GM12878 (cell line): ENCODE data around the gene ITGB2. TPM values are rescaled to one million over a fixed set of nuclear protein-coding genes. Genes with fewer than 3 reads are reported as not detected.

Experiments used
- CHD4 ChIP-seq: fragments of 200-600 bp; sonication (generic); IDR thresholded peaks from 2 replicates; pipeline ENCODE4 v1.6.1; 2016; ENCODE audit warnings: mild to moderate bottlenecking
- NFYA ChIP-seq: IDR thresholded peaks from 2 replicates; pipeline ENCODE4 v1.6.1; 2011; ENCODE audit warnings: low read depth, mild to moderate bottlenecking, low read length, improper control_type of control experiment, borderline replicate concordance
- SIN3A ChIP-seq: IDR thresholded peaks from 2 replicates; pipeline ENCODE4 v1.6.1; 2012; ENCODE audit warnings: low read depth, low read length, improper control_type of control experiment
- SMC3 ChIP-seq: IDR thresholded peaks from 2 replicates; pipeline ENCODE4 v1.6.1; 2011; ENCODE audit warnings: low read length, improper control_type of control experiment, borderline replicate concordance
- TCF7 ChIP-seq: IDR thresholded peaks from 2 replicates; pipeline ENCODE4 v1.6.1; 2014; ENCODE audit warnings: antibody characterized with exemption, borderline replicate concordance
- polyA plus RNA-seq, 11 experiments: library from polyadenylated mRNA; depleted of rRNA in 4 of 11; unstranded in 6 of 11; stranded (reverse) in 5 of 11; fragments of >200 nt; fragmentation: Nextera tagmentation in 4 of 11; fragmentation: Illumina TruSeq in 1 of 11; extraction: Ambion mirVana in 4 of 11; extraction: Trizol in 1 of 11; gene quantifications; 1 replicate in 1 of 11; 2 replicates in 10 of 11; pipeline versions ENCODE4 v1.2.1 to v1.2.3, GENCODE V29; 2011 to 2016; ENCODE audit warnings: inconsistent platforms in 2 of 11, missing spikeins in 2 of 11, low read depth in 1 of 11
- total RNA-seq, 4 experiments: library from RNA; depleted of rRNA in 3 of 4; stranded (reverse); fragments of >200 nt in 3 of 4; fragmentation: Illumina TruSeq in 1 of 4; extraction: Trizol in 1 of 4; gene quantifications; 2 replicates each; pipeline versions ENCODE4 v1.2.1 to v1.2.3, GENCODE V29; 2013 to 2021
- TF ChIP-seq, protein P1 (sequence below): fragments of 450-650 bp; IDR thresholded peaks from 2 replicates; pipeline ENCODE4 v1.6.1; 2016; ENCODE audit warnings: mild to moderate bottlenecking, moderate library complexity, borderline replicate concordance
- TF ChIP-seq, protein P2 (sequence below): IDR thresholded peaks from 2 replicates; pipeline ENCODE4 v1.6.1; 2011; ENCODE audit warnings: borderline replicate concordance, low read depth, mild to moderate bottlenecking, moderate library complexity, low read length; ENCODE audit not compliant: insufficient read depth, poor library complexity, severe bottlenecking

ITGB2 gene
- total and polyA plus RNA-seq, 10 of the 15 experiments (the other 5 are each of a cell fraction or from before 2014, with no cell fraction given): 8.0 to 172 (median 58.9) TPM

DNA sequence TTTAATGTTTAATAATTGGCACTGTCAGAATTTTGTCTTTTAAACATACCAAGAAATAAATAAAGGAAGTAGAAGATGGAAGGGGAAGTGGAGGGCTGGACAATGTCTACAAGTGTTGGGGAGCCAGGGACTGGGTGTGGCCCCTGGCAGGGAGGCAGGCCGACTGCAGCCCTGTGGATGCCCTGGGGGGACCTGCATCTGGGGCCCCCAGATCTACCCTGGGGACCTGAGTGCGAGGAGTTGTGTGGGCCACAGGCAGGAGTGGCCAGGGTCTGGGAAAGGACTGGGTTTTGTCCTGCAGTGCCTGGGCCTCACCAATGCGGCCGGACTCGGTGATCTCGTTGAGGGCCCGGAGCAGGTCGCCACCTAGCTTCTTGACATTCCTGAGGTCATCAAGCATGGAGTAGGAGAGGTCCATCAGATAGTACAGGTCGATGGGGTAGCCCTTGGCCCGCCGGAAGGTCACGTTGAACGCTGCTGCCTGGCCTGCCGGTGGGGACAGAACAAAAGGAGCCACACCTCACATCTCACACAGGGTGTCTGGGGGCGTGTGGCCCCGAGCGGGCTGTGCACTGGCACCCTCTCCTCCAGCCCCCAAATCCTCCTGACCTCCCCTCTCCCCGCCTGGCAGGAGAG lies 17.5 kb downstream of the ITGB2 start (continued):
- no peak for TF ChIP-seq SMC3
- TF ChIP-seq, protein P1, sequence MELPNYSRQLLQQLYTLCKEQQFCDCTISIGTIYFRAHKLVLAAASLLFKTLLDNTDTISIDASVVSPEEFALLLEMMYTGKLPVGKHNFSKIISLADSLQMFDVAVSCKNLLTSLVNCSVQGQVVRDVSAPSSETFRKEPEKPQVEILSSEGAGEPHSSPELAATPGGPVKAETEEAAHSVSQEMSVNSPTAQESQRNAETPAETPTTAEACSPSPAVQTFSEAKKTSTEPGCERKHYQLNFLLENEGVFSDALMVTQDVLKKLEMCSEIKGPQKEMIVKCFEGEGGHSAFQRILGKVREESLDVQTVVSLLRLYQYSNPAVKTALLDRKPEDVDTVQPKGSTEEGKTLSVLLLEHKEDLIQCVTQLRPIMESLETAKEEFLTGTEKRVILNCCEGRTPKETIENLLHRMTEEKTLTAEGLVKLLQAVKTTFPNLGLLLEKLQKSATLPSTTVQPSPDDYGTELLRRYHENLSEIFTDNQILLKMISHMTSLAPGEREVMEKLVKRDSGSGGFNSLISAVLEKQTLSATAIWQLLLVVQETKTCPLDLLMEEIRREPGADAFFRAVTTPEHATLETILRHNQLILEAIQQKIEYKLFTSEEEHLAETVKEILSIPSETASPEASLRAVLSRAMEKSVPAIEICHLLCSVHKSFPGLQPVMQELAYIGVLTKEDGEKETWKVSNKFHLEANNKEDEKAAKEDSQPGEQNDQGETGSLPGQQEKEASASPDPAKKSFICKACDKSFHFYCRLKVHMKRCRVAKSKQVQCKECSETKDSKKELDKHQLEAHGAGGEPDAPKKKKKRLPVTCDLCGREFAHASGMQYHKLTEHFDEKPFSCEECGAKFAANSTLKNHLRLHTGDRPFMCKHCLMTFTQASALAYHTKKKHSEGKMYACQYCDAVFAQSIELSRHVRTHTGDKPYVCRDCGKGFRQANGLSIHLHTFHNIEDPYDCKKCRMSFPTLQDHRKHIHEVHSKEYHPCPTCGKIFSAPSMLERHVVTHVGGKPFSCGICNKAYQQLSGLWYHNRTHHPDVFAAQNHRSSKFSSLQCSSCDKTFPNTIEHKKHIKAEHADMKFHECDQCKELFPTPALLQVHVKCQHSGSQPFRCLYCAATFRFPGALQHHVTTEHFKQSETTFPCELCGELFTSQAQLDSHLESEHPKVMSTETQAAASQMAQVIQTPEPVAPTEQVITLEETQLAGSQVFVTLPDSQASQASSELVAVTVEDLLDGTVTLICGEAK: no peak
- TF ChIP-seq, protein P2, sequence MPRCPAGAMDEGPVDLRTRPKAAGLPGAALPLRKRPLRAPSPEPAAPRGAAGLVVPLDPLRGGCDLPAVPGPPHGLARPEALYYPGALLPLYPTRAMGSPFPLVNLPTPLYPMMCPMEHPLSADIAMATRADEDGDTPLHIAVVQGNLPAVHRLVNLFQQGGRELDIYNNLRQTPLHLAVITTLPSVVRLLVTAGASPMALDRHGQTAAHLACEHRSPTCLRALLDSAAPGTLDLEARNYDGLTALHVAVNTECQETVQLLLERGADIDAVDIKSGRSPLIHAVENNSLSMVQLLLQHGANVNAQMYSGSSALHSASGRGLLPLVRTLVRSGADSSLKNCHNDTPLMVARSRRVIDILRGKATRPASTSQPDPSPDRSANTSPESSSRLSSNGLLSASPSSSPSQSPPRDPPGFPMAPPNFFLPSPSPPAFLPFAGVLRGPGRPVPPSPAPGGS: no peak
- no peak for TF ChIP-seq SIN3A
- TF ChIP-seq NFYA: no peak
- no peak for TF ChIP-seq CHD4
- no peak for TF ChIP-seq TCF7
